ENCODE results near the gene NEIL1.

DNA sequence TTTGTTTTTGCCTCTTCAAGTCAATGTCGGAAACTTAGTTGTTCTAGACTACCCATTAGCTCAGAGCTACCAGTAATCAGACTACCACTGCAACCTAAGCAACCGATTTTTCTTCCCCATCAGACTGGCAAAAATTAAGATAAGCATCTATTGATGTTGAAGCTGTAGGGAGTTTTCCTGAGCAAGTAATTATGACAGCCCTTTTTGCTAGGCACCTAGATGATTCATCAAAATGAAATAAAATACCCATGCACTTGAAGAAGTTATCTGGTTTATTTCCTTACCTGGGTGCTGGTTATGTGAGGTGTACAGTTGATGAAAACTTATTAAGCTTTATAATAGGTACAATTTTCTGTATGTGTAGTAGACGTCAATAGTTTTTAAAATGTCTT lies 11.5 kb upstream of the NEIL1 start:
- TF ChIP-seq CTCF (IDR thresholded peaks at IDR 0.05 in 2 of 3, conservative IDR thresholded peaks at IDR 0.05 in 1 of 3; ENCODE audit: borderline replicate concordance in 1 of 3, insufficient read depth in 1 of 3, low read depth in 2 of 3, low read length in 2 of 3), result no peak
- TF ChIP-seq ZNF274 (IDR thresholded peaks at IDR 0.05; ENCODE audit: low read depth, low read length), result no peak
- TF ChIP-seq SRF (IDR thresholded peaks at IDR 0.05; ENCODE audit: low read depth), result no peak
- no peak for TF ChIP-seq POLR2A (IDR thresholded peaks at IDR 0.05; ENCODE audit: borderline replicate concordance, extremely low read depth, insufficient read depth, insufficient read length)
- TF ChIP-seq POLR2AphosphoS5 (IDR thresholded peaks at IDR 0.05; ENCODE audit: low read depth, low read length), result no peak
- no peak for TF ChIP-seq ELF1 (IDR thresholded peaks at IDR 0.05; ENCODE audit: borderline replicate concordance, low read depth)
- TF ChIP-seq CEBPB (IDR thresholded peaks at IDR 0.05; ENCODE audit: low read depth), result no peak
